ENCODE results near the gene HIPK4. TPM values are rescaled to one million over a fixed set of nuclear protein-coding genes. Genes with fewer than 3 reads are reported as not detected.

Gene HIPK4
- polyA plus RNA-seq, 3 donors, result 0.09 TPM; not detected in 2

DNA sequence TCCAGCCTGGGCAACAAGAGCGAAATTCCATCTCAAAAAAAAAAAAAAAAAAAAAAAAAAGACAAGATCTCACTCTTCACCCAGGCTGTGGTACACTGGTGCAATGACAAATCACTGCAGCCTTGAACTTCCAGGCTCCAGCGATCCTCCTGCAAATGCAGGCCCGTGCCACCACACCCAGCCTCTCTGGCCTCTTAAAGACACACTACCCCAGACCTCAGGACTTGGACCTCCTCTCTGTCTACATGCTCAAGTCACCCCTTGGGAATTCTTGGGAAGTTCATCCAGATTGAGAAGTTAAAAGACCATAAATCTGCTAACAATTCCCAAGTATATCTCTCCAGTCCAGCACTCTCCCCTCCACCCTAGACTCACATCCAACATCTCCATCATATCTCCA, 10.6 kb upstream of the HIPK4 start:
- WGBS (ENCODE audit: insufficient coverage), result 75% methylated on average over 2 of the region's 3 CpGs
- Histone ChIP-seq H3K4me3 (replicated peaks in 1 of 3; ENCODE audit: low read depth in 2 of 3, low read length in 3 of 3) (no peak overlapping the region), H3K9ac (ENCODE audit: insufficient read depth, low read length, poor library complexity, severe bottlenecking) (no peak overlapping the region), H2AFZ (ENCODE audit: insufficient read depth, low read depth, low read length, poor library complexity, severe bottlenecking) (no peak overlapping the region), H3K27ac (ENCODE audit: low read depth in 1 of 2, low read length in 2 of 2) (no peak overlapping the region), H3K4me2 (replicated peaks; ENCODE audit: extremely low read depth, low read length, poor library complexity, severe bottlenecking) (no peak overlapping the region), H4K20me1 (ENCODE audit: insufficient read depth, low read length) (no peaks in the 10 kb centered on the region), H3K4me1 (ENCODE audit: control insufficient read depth in 1 of 2, insufficient read depth in 2 of 2, low read length in 2 of 2) (peaks cover 18 to 26% of the 10 kb centered on the region in 2 donors), H3K36me3 (replicated peaks in 1 of 2; ENCODE audit: control insufficient read depth in 1 of 2, insufficient read depth in 2 of 2, low read length in 2 of 2) (no peaks in the 10 kb centered on the region), H3K79me2 (ENCODE audit: insufficient read depth, low read length) (no peaks in the 10 kb centered on the region), H3K27me3 (ENCODE audit: control insufficient read depth in 2 of 2, insufficient read depth in 2 of 2, low read length in 2 of 2) (no peaks in the 10 kb centered on the region), H3K9me3 (replicated peaks in 1 of 2; ENCODE audit: control insufficient read depth in 1 of 2, insufficient read depth in 1 of 2, low read length in 2 of 2) (no peaks in the 10 kb centered on the region)
- Mint-ChIP-seq H3K27ac (no peak overlapping the region), H3K27me3 (ENCODE audit: low read depth in 3 of 3) (peaks cover 0 to 20% (median 15%) of the 10 kb centered on the region in 3 donors), H3K9me3 (peaks cover 0 to 3% (median 0%) of the 10 kb centered on the region in 7 donors), H3K4me1 (peaks cover 27% of the 10 kb centered on the region), H3K4me3 (no peak overlapping the region), H3K36me3 (peaks cover 0 to 3% of the 10 kb centered on the region in 2 donors)
- intact Hi-C loops (cut with micrococcal nuclease), result loop anchor here in 1 of 2 donors (5.0 kb wide), 1 partner anchor 53 kb away; the partner anchor contains the start of genes C19orf47 and PLD3
- no peak for DNase-seq
- no peak for TF ChIP-seq CTCF (IDR thresholded peaks at IDR 0.05)

- no peak overlapping the region for H3K9ac ChIP-seq (ENCODE audit: insufficient read depth, low read length, poor library complexity, severe bottlenecking)
- Mint-ChIP-seq H3K9me3 (peaks cover 0 to 3% (median 0%) of the 10 kb centered on the region in 7 donors), H3K27ac (peak overlapping the region in 1 of 7 donors; percentile 27), H3K4me3 (peak overlapping the region; percentile 42 to 60), H3K36me3 (peaks cover 0 to 3% of the 10 kb centered on the region in 2 donors), H3K27me3 (ENCODE audit: low read depth in 3 of 3) (peaks cover 0 to 21% (median 18%) of the 10 kb centered on the region in 3 donors), H3K4me1 (peaks cover 20% of the 10 kb centered on the region)
- H3K4me1 ChIP-seq (ENCODE audit: control insufficient read depth in 1 of 2, insufficient read depth in 2 of 2, low read length in 2 of 2), result peaks cover 14 to 20% of the 10 kb centered on the region in 2 donors
- H3K79me2 ChIP-seq (ENCODE audit: insufficient read depth, low read length), result no peaks in the 10 kb centered on the region
- peak overlapping the region; percentile 66 for H3K4me2 ChIP-seq (replicated peaks; ENCODE audit: extremely low read depth, low read length, poor library complexity, severe bottlenecking)
- no peaks in the 10 kb centered on the region for H3K36me3 ChIP-seq (replicated peaks in 1 of 2; ENCODE audit: control insufficient read depth in 1 of 2, insufficient read depth in 2 of 2, low read length in 2 of 2)
- 39% methylated on average over 49 of the region's 49 CpGs for WGBS (ENCODE audit: insufficient coverage)
- no peaks in the 10 kb centered on the region for H3K27me3 ChIP-seq (ENCODE audit: control insufficient read depth in 2 of 2, insufficient read depth in 2 of 2, low read length in 2 of 2)
- no peak for TF ChIP-seq CTCF (IDR thresholded peaks at IDR 0.05)
- peak overlapping the region in 2 of 3 experiments; percentile 7 to 50 for H3K4me3 ChIP-seq (replicated peaks in 1 of 3; ENCODE audit: low read depth in 2 of 3, low read length in 3 of 3)
- no peaks in the 10 kb centered on the region for H4K20me1 ChIP-seq (ENCODE audit: insufficient read depth, low read length)
- intact Hi-C loops (cut with micrococcal nuclease), result loop anchor here in 1 of 2 donors (10.0 kb wide), 1 partner anchor 94 kb away; no protein-coding TSS in a partner anchor
- H3K9me3 ChIP-seq (replicated peaks in 1 of 2; ENCODE audit: control insufficient read depth in 1 of 2, insufficient read depth in 1 of 2, low read length in 2 of 2), result no peaks in the 10 kb centered on the region
- H3K27ac ChIP-seq (ENCODE audit: low read depth in 1 of 2, low read length in 2 of 2), result no peak overlapping the region
- DNase-seq, result peak; percentile 59 to 62 (median 60)
- H2AFZ ChIP-seq (ENCODE audit: insufficient read depth, low read depth, low read length, poor library complexity, severe bottlenecking), result peak overlapping the region; percentile 21
These were observed 8.6 kb upstream of the HIPK4 start for GRCh38 chr19:40398417-40399131.

Data from CD14-positive monocyte (primary cell).